ENCODE measurements around the gene EEF1A1. TPM values are rescaled to one million over a fixed set of nuclear protein-coding genes. Genes with fewer than 3 reads are reported as not detected.
"Not testable (repeated sequence)": the region's sequence is repeated elsewhere in the genome, so short reads cannot be mapped to it uniquely, and the experiment has no call there.

The EEF1A1 gene
- total RNA-seq (1,000 to 10,000 TPM in 9 of 10 donors, 100 to 1,000 TPM in 1; 988 to 2,538 (median 1,481) TPM), polyA plus RNA-seq (1,000 to 10,000 TPM; 1,651 to 3,224 TPM)
- long read RNA-seq, donor 1, full-length matches to known transcripts = 293 of 393 reads
- long read RNA-seq, donor 1, partial matches to known transcripts = 94 of 393 reads
- long read RNA-seq, donor 1, other reads (novel, unspliced or antisense) = 6 of 393 reads
- long read RNA-seq, donor 2, full-length matches to known transcripts = 250 of 314 reads
- long read RNA-seq, donor 2, partial matches to known transcripts = 60 of 314 reads
- long read RNA-seq, donor 2, other reads (novel, unspliced or antisense) = 4 of 314 reads
- long read RNA-seq, donor 3, full-length matches to known transcripts = 2,356 of 2,455 reads
- long read RNA-seq, donor 3, partial matches to known transcripts = 72 of 2,455 reads
- long read RNA-seq, donor 3, other reads (novel, unspliced or antisense) = 27 of 2,455 reads

- Histone ChIP-seq H3K27ac (peak within 1 kb of the TSS; percentile 93 to 100 (median 98)), H3K9me3 (no peaks in the 10 kb centered on the region), H3K4me1 (peaks cover 0 to 63% (median 40%) of the 10 kb centered on the region in 9 donors), H3K27me3 (peaks cover 0 to 7% (median 0%) of the 10 kb centered on the region in 7 donors), H3K4me3 (peak within 1 kb of the TSS; percentile 60 to 93 (median 80)), H3K36me3 (peaks cover 0 to 45% (median 28%) of the 10 kb centered on the region in 9 donors)
- TF ChIP-seq CTCF (IDR thresholded peaks at IDR 0.05) = no peak
- DNase-seq = peak; percentile 97 to 98
- 1% methylated on average over 53 of the region's 53 CpGs for WGBS, 2 donors
- intact Hi-C loops (cut with DNase I) = loop anchor here in 6 of 10 donors (1.0 to 10.0 kb wide), 6 partner anchors 46 to 66 kb away; no protein-coding TSS in a partner anchor
- ATAC-seq = peak; percentile 90 to 96 (median 93)
Observed at GRCh38 chr6:73520688-73521350, at the start of gene EEF1A1. EEF1A1 (minus strand) TSS chr6:73521032; CDS start chr6:73520026, 1,006 bp downstream.

GRCh38 chr6:73569121-73569520 is 48.3 kb upstream of the EEF1A1 start:
- H3K9me3 ChIP-seq = no peaks in the 10 kb centered on the region
- no peak overlapping the region for H3K27ac ChIP-seq
- DNase-seq (no peak), ATAC-seq (no peak)
- WGBS, 2 donors = 75 to 83% methylated on average over 5 of the region's 5 CpGs
- no peak for TF ChIP-seq CTCF (IDR thresholded peaks at IDR 0.05)
- H3K36me3 ChIP-seq = no peaks in the 10 kb centered on the region
- peaks cover 0 to 22% (median 7%) of the 10 kb centered on the region in 9 donors for H3K4me1 ChIP-seq
- no peak overlapping the region for H3K4me3 ChIP-seq
- peaks cover 0 to 4% (median 0%) of the 10 kb centered on the region in 7 donors for H3K27me3 ChIP-seq
- intact Hi-C loops (cut with DNase I) = loop anchor here in 5 of 10 donors (5.0 kb wide), 2 partner anchors 42 to 47 kb away; partner anchors contain the start of gene EEF1A1 (in 4 of the 5)

- Histone ChIP-seq H3K4me1 (peaks cover 0 to 22% (median 7%) of the 10 kb centered on the region in 9 donors), H3K36me3 (no peaks in the 10 kb centered on the region), H3K4me3 (no peak overlapping the region), H3K9me3 (no peaks in the 10 kb centered on the region), H3K27me3 (peaks cover 0 to 4% (median 0%) of the 10 kb centered on the region in 7 donors), H3K27ac (peak overlapping the region; percentile 27 to 84 (median 66))
- no peak for TF ChIP-seq CTCF (IDR thresholded peaks at IDR 0.05)
- DNase-seq = peak; percentile 38 to 71
- intact Hi-C loops (cut with DNase I) = loop anchor here in 5 of 10 donors (5.0 kb wide), 2 partner anchors 40 to 45 kb away; partner anchors contain the start of gene EEF1A1 (in 4 of the 5)
- WGBS, 2 donors = 66 to 73% methylated on average over 8 of the region's 8 CpGs
- ATAC-seq = peak in 7 of 8 donors; percentile 61 to 90 (median 72)
Observed at GRCh38 chr6:73566954-73567591, 46.2 kb upstream of the EEF1A1 start.

GRCh38 chr6:73566486-73566871 is 45.6 kb upstream of the EEF1A1 start:
- not testable (repeated sequence) for DNase-seq, H3K9me3 ChIP-seq, H3K27me3 ChIP-seq, H3K36me3 ChIP-seq, ATAC-seq, H3K4me3 ChIP-seq
- Histone ChIP-seq H3K27ac (peak overlapping the region in 9 of 10 donors; percentile 21 to 84 (median 63)), H3K4me1 (peaks cover 0 to 17% (median 7%) of the 10 kb centered on the region in 9 donors)
- 90 to 94% methylated on average over 2 of the region's 2 CpGs for WGBS, 2 donors
- intact Hi-C loops (cut with DNase I) = loop anchor here in 5 of 10 donors (5.0 kb wide), 2 partner anchors 39 to 44 kb away; partner anchors contain the start of gene EEF1A1 (in 4 of the 5)

Measured in heart right ventricle (tissue), 16 donors.